KMS-11 (cell line): Measurements from ENCODE around the gene NEU4.

Experiments used
- H2AFZ ChIP-seq: fragments of 200-600 bp; sonication (generic); 2 replicates; pipeline ENCODE4 v1.6.1; 2016; ENCODE audit warnings: antibody characterized with exemption, mixed run types, low read depth
- H3K27ac ChIP-seq: fragments of 200-600 bp; sonication (generic); 2 replicates; pipeline ENCODE4 v1.6.1; 2016; ENCODE audit warnings: mild to moderate bottlenecking, mixed run types
- H3K27me3 ChIP-seq: fragments of 200-600 bp; sonication (generic); 2 replicates; pipeline ENCODE4 v1.6.1; 2017; ENCODE audit warnings: mild to moderate bottlenecking, low read depth, mixed run types, moderate library complexity; ENCODE audit not compliant: insufficient read depth
- H3K36me3 ChIP-seq: fragments of 200-600 bp; sonication (generic); 2 replicates; pipeline ENCODE4 v1.6.1; 2017; ENCODE audit warnings: mild to moderate bottlenecking, mixed run types; ENCODE audit not compliant: insufficient read depth
- H3K4me1 ChIP-seq: fragments of 200-600 bp; sonication (generic); 2 replicates; pipeline ENCODE4 v1.6.1; 2016; ENCODE audit warnings: mild to moderate bottlenecking, low read depth, mixed run types; ENCODE audit not compliant: poor library complexity, severe bottlenecking
- H3K4me2 ChIP-seq: fragments of 200-600 bp; sonication (generic); 2 replicates; pipeline ENCODE4 v1.7.0; 2016; ENCODE audit warnings: mild to moderate bottlenecking, mixed run types
- H3K4me3 ChIP-seq: fragments of 200-600 bp; sonication (generic); IDR thresholded peaks from 2 replicates; pipeline ENCODE4 v1.6.1; 2017; ENCODE audit warnings: low read depth, low read length, mixed read lengths; ENCODE audit not compliant: insufficient read depth
- H3K79me2 ChIP-seq: fragments of 200-600 bp; sonication (generic); 2 replicates; pipeline ENCODE4 v1.6.1; 2016; ENCODE audit warnings: low read depth, mixed run types; ENCODE audit not compliant: insufficient read depth
- H3K9ac ChIP-seq: fragments of 200-600 bp; sonication (generic); 2 replicates; pipeline ENCODE4 v1.6.1; 2016; ENCODE audit warnings: mild to moderate bottlenecking, mixed run types
- H4K20me1 ChIP-seq: fragments of 200-600 bp; sonication (generic); 2 replicates; pipeline ENCODE4 v1.6.1; 2016; ENCODE audit warnings: mild to moderate bottlenecking, mixed run types; ENCODE audit not compliant: insufficient read depth
- CTCF ChIP-seq: fragments of 200-600 bp; sonication (generic); conservative IDR thresholded peaks from 2 replicates; pipeline ENCODE4 v1.6.1; 2017; ENCODE audit warnings: low read depth, mild to moderate bottlenecking, antibody characterized with exemption, low read length, moderate library complexity, mixed read lengths

NEU4 gene

DNA sequence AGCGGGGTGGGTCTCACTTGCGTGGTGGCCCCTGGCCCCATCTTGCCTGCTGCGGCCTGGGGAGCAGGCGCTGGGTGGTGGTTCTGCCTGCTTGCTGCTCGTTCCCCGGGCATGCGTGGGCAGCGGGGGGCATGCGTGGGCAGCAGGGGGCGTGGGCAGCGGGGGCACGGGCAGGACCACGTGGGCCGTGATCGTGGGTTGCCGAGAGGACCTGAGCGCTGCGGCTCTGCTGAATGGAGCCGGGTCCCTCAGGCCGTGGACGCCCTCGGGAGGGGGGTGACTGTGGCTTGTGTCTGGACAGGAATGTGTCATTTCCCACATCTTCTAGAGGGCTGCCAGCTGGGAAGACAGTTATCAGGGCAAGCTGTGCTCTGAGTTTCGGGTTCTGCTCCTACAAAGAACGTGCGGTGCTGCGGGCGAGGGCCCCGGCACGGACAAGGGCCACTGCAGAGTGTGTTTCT lies 40.7 kb upstream of the NEU4 start:
- H3K36me3 ChIP-seq, result no peaks in the 10 kb centered on the region
- no peaks in the 10 kb centered on the region for H3K27me3 ChIP-seq
- no peak for TF ChIP-seq CTCF
- H2AFZ ChIP-seq, result no peak overlapping the region
- peaks cover 4% of the 10 kb centered on the region for H3K4me1 ChIP-seq
- no peaks in the 10 kb centered on the region for H4K20me1 ChIP-seq
- H3K4me2 ChIP-seq, result no peak overlapping the region
- no peak overlapping the region for H3K9ac ChIP-seq
- no peak overlapping the region for H3K4me3 ChIP-seq
- H3K27ac ChIP-seq, result no peak overlapping the region
- no peaks in the 10 kb centered on the region for H3K79me2 ChIP-seq

GRCh38 chr2:241768850-241769249 lies 40.1 kb upstream of the NEU4 start:
- Histone ChIP-seq H3K79me2 (no peaks in the 10 kb centered on the region), H3K27me3 (no peaks in the 10 kb centered on the region), H3K9ac (no peak overlapping the region), H4K20me1 (no peaks in the 10 kb centered on the region), H3K4me2 (no peak overlapping the region), H3K4me3 (no peak overlapping the region), H3K36me3 (no peaks in the 10 kb centered on the region), H3K27ac (no peak overlapping the region), H2AFZ (no peak overlapping the region), H3K4me1 (peaks cover 4% of the 10 kb centered on the region)
- TF ChIP-seq CTCF, result no peak

GRCh38 chr2:241769819-241770184 lies 39.2 kb upstream of the NEU4 start:
- Histone ChIP-seq H3K4me3 (no peak overlapping the region), H3K4me1 (peaks cover 4% of the 10 kb centered on the region), H2AFZ (no peak overlapping the region), H3K79me2 (no peaks in the 10 kb centered on the region), H3K4me2 (no peak overlapping the region), H3K9ac (no peak overlapping the region), H3K36me3 (no peaks in the 10 kb centered on the region), H3K27ac (no peak overlapping the region), H3K27me3 (no peaks in the 10 kb centered on the region), H4K20me1 (no peaks in the 10 kb centered on the region)
- TF ChIP-seq CTCF, result no peak

- H3K27ac ChIP-seq, result no peak overlapping the region
- no peak overlapping the region for H2AFZ ChIP-seq
- H3K4me1 ChIP-seq, result peaks cover 4% of the 10 kb centered on the region
- no peaks in the 10 kb centered on the region for H4K20me1 ChIP-seq
- H3K79me2 ChIP-seq, result no peaks in the 10 kb centered on the region
- H3K36me3 ChIP-seq, result no peaks in the 10 kb centered on the region
- H3K27me3 ChIP-seq, result no peaks in the 10 kb centered on the region
- H3K4me2 ChIP-seq, result no peak overlapping the region
- no peak overlapping the region for H3K9ac ChIP-seq
- no peak overlapping the region for H3K4me3 ChIP-seq
- TF ChIP-seq CTCF, result no peak
Observed at GRCh38 chr2:241770185-241770935, 38.6 kb upstream of the NEU4 start.
